GM12878 (cell line): ENCODE results near the gene SP4. TPM values are rescaled to one million over a fixed set of nuclear protein-coding genes. Genes with fewer than 3 reads are reported as not detected.

Source experiments
- ATAC-seq: fragments of 200-7000 bp; cut with Tn5 transposase; 3 replicates; pipeline ENCODE4 v1.9.1; 2020; ENCODE audit warnings: mild to moderate bottlenecking, moderate library complexity
- BruUV-seq: library from RNA; stranded (reverse); fragments of 400-500 nt; replicated peaks from 2 replicates; lab custom pipeline; 2021; lab: Mats Ljungman, UMichigan
- CTCF ChIA-PET: fragments of 300-600 bp; sonication (Branson Sonifier 250); formaldehyde crosslinking; extraction: SDS; loops from one replicate; lab custom pipeline; 2021; ENCODE audit warnings: inconsistent platforms; lab: Yijun Ruan, JAX
- POLR2A ChIA-PET: fragments of 350-600 bp; formaldehyde crosslinking; extraction: SDS; loops from one replicate; lab custom pipeline; 2021; ENCODE audit warnings: inconsistent platforms; lab: Charles Lee
- RAD21 ChIA-PET: fragments of 300-600 bp; sonication (Branson Sonifier 250); formaldehyde crosslinking; loops from one replicate; lab custom pipeline; 2023; ENCODE audit warnings: antibody characterized with exemption; ENCODE audit not compliant: unreplicated experiment; lab: Charles Lee
- SMC1A ChIA-PET: fragments of 300-600 bp; sonication (Branson Sonifier 250); formaldehyde crosslinking; loops from one replicate; lab custom pipeline; 2023; ENCODE audit not compliant: unreplicated experiment, uncharacterized antibody; lab: Charles Lee
- DNase-seq: peaks from one replicate; pipeline ENCODE4 v3.0.0-alpha.2; 2011; ENCODE audit warnings: low read depth, low spot score
- FAIRE-seq: peaks from 3 replicates; lab custom pipeline; 2011; peaks lifted over from hg19 to GRCh38; lab: Jason Lieb, UNC
- H2AFZ ChIP-seq: 2 replicates; pipeline ENCODE4 v1.6.0; 2011; ENCODE audit warnings: low read depth, low read length, control low read depth; ENCODE audit not compliant: control insufficient read depth
- H3K27ac ChIP-seq: 2 replicates; pipeline ENCODE4 v1.5.1; 2011; ENCODE audit warnings: control low read depth; ENCODE audit not compliant: control insufficient read depth, insufficient read depth
- H3K27me3 ChIP-seq, 2 experiments: replicated peaks in 1 of 2; 2 replicates each; pipeline versions ENCODE4 v1.6.0 to v1.6.1; 2011; ENCODE audit warnings: low read length in 1 of 2; ENCODE audit not compliant: control insufficient read depth in 2 of 2, insufficient read depth in 2 of 2
- H3K36me3 ChIP-seq, 2 experiments: 2 replicates each; pipeline ENCODE4 v1.5.1; 2011; ENCODE audit warnings: low read length in 1 of 2; ENCODE audit not compliant: control insufficient read depth in 2 of 2, insufficient read depth in 2 of 2
- H3K4me1 ChIP-seq: 2 replicates; pipeline ENCODE4 v1.6.1; 2011; ENCODE audit warnings: mild to moderate bottlenecking, low read length, moderate library complexity, mixed read lengths; ENCODE audit not compliant: control insufficient read depth, insufficient read depth
- H3K4me2 ChIP-seq: 2 replicates; pipeline ENCODE4 v1.6.0; 2011; ENCODE audit warnings: control low read depth; ENCODE audit not compliant: control insufficient read depth, insufficient read depth
- H3K4me3 ChIP-seq: fragments of 200-600 bp; sonication (generic); 2 replicates; pipeline ENCODE4 v1.5.1; 2016
- H3K79me2 ChIP-seq: 2 replicates; pipeline ENCODE4 v1.6.0; 2011; ENCODE audit warnings: low read length; ENCODE audit not compliant: control insufficient read depth, insufficient read depth
- H3K9ac ChIP-seq: 2 replicates; pipeline ENCODE4 v1.8.0; 2011; ENCODE audit warnings: low read length, control low read depth, mixed read lengths; ENCODE audit not compliant: control insufficient read depth, insufficient read depth
- H3K9me3 ChIP-seq: replicated peaks from 3 replicates; pipeline ENCODE4 v1.5.1; 2011; ENCODE audit warnings: mild to moderate bottlenecking, low read length; ENCODE audit not compliant: control insufficient read depth, insufficient read depth
- H4K20me1 ChIP-seq: 2 replicates; pipeline ENCODE4 v1.6.0; 2011; ENCODE audit not compliant: control insufficient read depth, insufficient read depth
- ATF3 ChIP-seq: IDR thresholded peaks from 2 replicates; pipeline ENCODE4 v1.6.1; 2011; ENCODE audit warnings: low read depth, mild to moderate bottlenecking, low read length, moderate library complexity, borderline replicate concordance; ENCODE audit errors: extremely low read depth
- BRCA1 ChIP-seq: IDR thresholded peaks from 2 replicates; pipeline ENCODE4 v1.6.1; 2011; ENCODE audit warnings: low read depth, low read length, improper control_type of control experiment
- CBFB ChIP-seq: IDR thresholded peaks from 2 replicates; pipeline ENCODE4 v1.6.1; 2016; ENCODE audit warnings: antibody characterized with exemption, low read depth
- CBX5 ChIP-seq: sonication (generic); IDR thresholded peaks from 2 replicates; pipeline ENCODE4 v1.6.1; 2016; ENCODE audit warnings: low read depth, moderate library complexity, mild to moderate bottlenecking, inconsistent platforms
- CHD2 ChIP-seq: IDR thresholded peaks from 2 replicates; pipeline ENCODE4 v1.6.1; 2011; ENCODE audit warnings: low read depth, low read length, improper control_type of control experiment, borderline replicate concordance
- E4F1 ChIP-seq: fragments of 450-650 bp; IDR thresholded peaks from 2 replicates; pipeline ENCODE4 v1.6.1; 2018; ENCODE audit warnings: borderline replicate concordance, mild to moderate bottlenecking; ENCODE audit not compliant: partially characterized antibody
- HDAC6 ChIP-seq: fragments of 200-600 bp; sonication (generic); IDR thresholded peaks from one replicate; pipeline ENCODE4 v1.8.0; 2017; ENCODE audit warnings: antibody characterized with exemption; ENCODE audit not compliant: unreplicated experiment
- KLF5 ChIP-seq: fragments of 450-650 bp; IDR thresholded peaks from 2 replicates; pipeline ENCODE4 v1.6.1; 2014; ENCODE audit warnings: mild to moderate bottlenecking; ENCODE audit not compliant: partially characterized antibody
- MEF2B ChIP-seq: fragments of 450-650 bp; IDR thresholded peaks from 2 replicates; pipeline ENCODE4 v1.6.1; 2018; ENCODE audit warnings: mild to moderate bottlenecking, moderate library complexity; ENCODE audit not compliant: partially characterized antibody, poor library complexity, severe bottlenecking
- NKRF ChIP-seq: fragments of 450-650 bp; conservative IDR thresholded peaks from 2 replicates; pipeline ENCODE4 v1.6.1; 2017; ENCODE audit warnings: mild to moderate bottlenecking, moderate library complexity
- PAX5 ChIP-seq: IDR thresholded peaks from 2 replicates; pipeline ENCODE4 v1.6.1; 2011; ENCODE audit warnings: low read depth, low read length, borderline replicate concordance
- POU2F2 ChIP-seq: IDR thresholded peaks from 3 replicates; pipeline ENCODE4 v1.6.1; 2011; ENCODE audit warnings: low read depth, mild to moderate bottlenecking, low read length, borderline replicate concordance
- RFX5 ChIP-seq: IDR thresholded peaks from 2 replicates; pipeline ENCODE4 v1.6.1; 2011; ENCODE audit warnings: low read depth, low read length, improper control_type of control experiment
- TCF3 ChIP-seq: IDR thresholded peaks from 2 replicates; pipeline ENCODE4 v1.6.1; 2012; ENCODE audit warnings: low read depth, mild to moderate bottlenecking, low read length, borderline replicate concordance; ENCODE audit not compliant: insufficient read depth
- TCF7 ChIP-seq: IDR thresholded peaks from 2 replicates; pipeline ENCODE4 v1.6.1; 2014; ENCODE audit warnings: antibody characterized with exemption, borderline replicate concordance
- USF2 ChIP-seq: IDR thresholded peaks from 2 replicates; pipeline ENCODE4 v1.6.1; 2011; ENCODE audit warnings: low read depth, low read length, improper control_type of control experiment, borderline replicate concordance
- YBX1 ChIP-seq: fragments of 450-650 bp; IDR thresholded peaks from 2 replicates; pipeline ENCODE4 v1.6.1; 2016; ENCODE audit warnings: antibody characterized with exemption
- ZSCAN29 ChIP-seq: fragments of 450-650 bp; IDR thresholded peaks from 2 replicates; pipeline ENCODE4 v1.6.1; 2017; ENCODE audit warnings: mild to moderate bottlenecking, moderate library complexity
- ZZZ3 ChIP-seq: IDR thresholded peaks from 2 replicates; pipeline ENCODE4 v1.6.1; 2011; ENCODE audit warnings: low read depth; ENCODE audit not compliant: control insufficient read depth, insufficient read length
- WGBS: methylation state at CpG from one replicate; pipeline ENCODE4 v1.1.6; 2016; ENCODE audit warnings: low lambda C conversion rate; ENCODE audit not compliant: insufficient replicate concordance, insufficient coverage; ENCODE audit errors: missing lambda C conversion rate; 5-methylcytosine and 5-hydroxymethylcytosine counted together
- in situ Hi-C: fragments of 300-500 bp; cut with MboI; formaldehyde crosslinking; loops from 9 replicates; pipeline ENCODE4 v1.14.3; 2018; ENCODE audit warnings: mixed read lengths
- intact Hi-C: fragments of 100-400 bp; cut with micrococcal nuclease; formaldehyde crosslinking; loops from one replicate; pipeline ENCODE4 v1.14.2; 2022; ENCODE audit not compliant: unreplicated experiment
- polyA plus RNA-seq, 11 experiments: library from polyadenylated mRNA; depleted of rRNA in 4 of 11; unstranded in 6 of 11; stranded (reverse) in 5 of 11; fragments of >200 nt; fragmentation: Nextera tagmentation in 4 of 11; fragmentation: Illumina TruSeq in 1 of 11; extraction: Ambion mirVana in 4 of 11; extraction: Trizol in 1 of 11; gene quantifications; 1 replicate in 1 of 11; 2 replicates in 10 of 11; pipeline versions ENCODE4 v1.2.1 to v1.2.3, GENCODE V29; 2011 to 2016; ENCODE audit warnings: inconsistent platforms in 2 of 11, missing spikeins in 2 of 11, low read depth in 1 of 11
- total RNA-seq, 4 experiments: library from RNA; depleted of rRNA in 3 of 4; stranded (reverse); fragments of >200 nt in 3 of 4; fragmentation: Illumina TruSeq in 1 of 4; extraction: Trizol in 1 of 4; gene quantifications; 2 replicates each; pipeline versions ENCODE4 v1.2.1 to v1.2.3, GENCODE V29; 2013 to 2021

The SP4 gene
- total and polyA plus RNA-seq, 10 of the 15 experiments (the other 5 are each of a cell fraction or from before 2014, with no cell fraction given), result 6.2 to 32.4 (median 16.1) TPM

GRCh38 chr7:21450941-21451340, 23.1 kb downstream of the SP4 start:
- Histone ChIP-seq H3K4me3 (no peak overlapping the region), H2AFZ (no peak overlapping the region), H3K4me1 (no peaks in the 10 kb centered on the region), H3K36me3 (peaks cover 0 to 6% of the 10 kb centered on the region in 2 experiments; a peak in 2 of 4 replicates), H3K27me3 (no peaks in the 10 kb centered on the region), H3K9ac (no peak overlapping the region), H3K4me2 (no peak overlapping the region), H3K79me2 (no peaks in the 10 kb centered on the region), H4K20me1 (no peaks in the 10 kb centered on the region), H3K27ac (no peak overlapping the region), H3K9me3 (peaks cover 12% of the 10 kb centered on the region)
- ChIA-PET POLR2A (interaction anchor here (1.1 kb wide), 1 partner anchor 11 kb away, joined by 3 read pairs; no protein-coding TSS in a partner anchor), CTCF (interaction anchor here (1.4 kb wide), 1 partner anchor 17 kb away, joined by 5 read pairs; no protein-coding TSS in a partner anchor), SMC1A (interaction anchor here (0.9 to 2.3 kb wide), 2 partner anchors 9 to 43 kb away, joined by 3 to 8 read pairs; no protein-coding TSS in a partner anchor), RAD21 (no interaction called here)
- ATAC-seq (no peak), FAIRE-seq (no peak), DNase-seq (no peak)
- in situ Hi-C loops, result no loop called here
- TF ChIP-seq E4F1, result no peak
- no peak for TF ChIP-seq KLF5
- no peak for TF ChIP-seq YBX1
- TF ChIP-seq RFX5, result no peak
- TF ChIP-seq BRCA1, result no peak
- TF ChIP-seq CBFB, result no peak
- no peak for TF ChIP-seq USF2
- no peak for TF ChIP-seq TCF3
- TF ChIP-seq ATF3, result no peak
- no peak for TF ChIP-seq CBX5
- TF ChIP-seq PAX5, result no peak
- no peak for TF ChIP-seq ZZZ3
- no peak for TF ChIP-seq HDAC6
- no peak for TF ChIP-seq NKRF
- no peak for TF ChIP-seq TCF7
- no peak for TF ChIP-seq CHD2
- no peak for TF ChIP-seq ZSCAN29
- TF ChIP-seq POU2F2, result no peak
- TF ChIP-seq MEF2B, result no peak
- WGBS, result 98% methylated on average over 5 of the region's 5 CpGs
- BruUV-seq, result no TSS peak
- intact Hi-C loops, result no loop called here
